Glomerular endothelial cell (primary cell): ENCODE data around the gene NARF. TPM values are rescaled to one million over a fixed set of nuclear protein-coding genes. Genes with fewer than 3 reads are reported as not detected.
"Not testable (repeated sequence)": the region's sequence is repeated elsewhere in the genome, so short reads cannot be mapped to it uniquely, and the experiment has no call there.

Experiments used
- DNase-seq: peaks from one replicate; pipeline ENCODE4 v3.0.0-alpha.2; 2011; ENCODE audit warnings: low read depth, low spot score; ENCODE audit errors: extremely low read depth
- total RNA-seq: library from RNA; depleted of rRNA; stranded (reverse); fragments of >200 nt; gene quantifications from 2 replicates; pipeline ENCODE4 v1.2.3, GENCODE V29; 2015

Gene NARF
- total RNA-seq, 1 donor from 2014 or later: 94.6 TPM

DNA sequence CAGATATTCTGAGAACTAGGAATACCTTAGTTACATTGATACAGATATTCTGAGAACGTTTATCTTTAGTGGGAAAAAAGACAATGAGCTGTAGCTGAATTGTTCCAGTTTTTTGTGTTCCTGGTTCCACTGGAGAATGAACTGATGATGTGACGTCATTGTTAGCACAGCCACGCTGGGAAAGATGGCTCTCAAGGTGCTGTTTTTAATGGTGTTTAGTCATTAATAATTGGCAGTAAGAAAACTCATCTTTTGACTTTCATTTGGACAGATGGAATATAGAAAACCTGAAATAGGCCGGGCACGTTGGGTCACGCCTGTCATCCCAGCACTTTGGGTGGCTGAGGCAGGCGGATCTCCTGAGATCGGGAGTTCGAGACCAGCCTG, 71.4 kb downstream of the NARF start:
- no peak for DNase-seq

DNA sequence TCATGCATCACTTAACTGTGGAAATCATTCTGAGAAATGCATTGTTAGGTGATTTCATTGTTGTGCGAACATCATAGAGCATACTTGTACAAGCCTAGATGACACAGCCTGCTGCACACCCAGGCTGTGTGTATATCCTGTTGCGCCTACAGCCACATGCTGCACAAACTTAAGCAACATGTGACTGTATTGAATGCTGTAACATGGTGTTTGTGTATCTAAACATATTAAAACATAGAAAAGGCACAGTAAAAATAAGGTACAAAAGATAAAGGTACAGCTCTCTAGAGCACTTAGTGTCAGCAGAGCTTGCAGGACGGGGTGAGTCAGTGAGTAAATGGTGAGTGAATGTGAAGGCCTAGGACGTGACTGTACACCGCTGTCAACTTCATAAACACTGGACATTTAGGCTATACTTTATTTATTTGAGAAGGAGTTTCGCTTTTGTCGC, 72.9 kb downstream of the NARF start:
- DNase-seq: no peak

DNA sequence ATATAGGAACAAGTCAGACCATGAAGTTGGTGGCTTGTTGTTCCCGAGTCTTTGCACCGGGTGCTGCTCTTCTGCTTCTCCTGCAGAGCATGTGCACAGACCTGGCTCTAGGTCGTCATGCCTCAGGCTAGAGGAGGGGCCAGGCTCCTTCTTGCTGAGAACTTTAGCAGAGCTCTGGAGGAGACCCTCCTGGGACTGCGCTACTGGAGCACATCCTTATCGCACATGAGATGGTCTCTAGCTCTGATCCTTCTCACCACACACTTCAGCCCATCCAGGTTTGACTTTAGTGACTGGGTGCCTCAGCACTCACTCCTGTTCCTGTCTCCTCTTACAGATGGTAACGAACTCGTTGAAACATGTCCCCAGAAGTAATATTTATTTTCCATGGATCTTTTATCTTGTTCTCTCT, 75.9 kb downstream of the NARF start:
- DNase-seq: no peak

- DNase-seq: no peak
Observed at GRCh38 chr17:82536512-82537201, 78.1 kb downstream of the NARF start.

- DNase-seq: not testable (repeated sequence)
Observed at GRCh38 chr17:82537228-82537627, 78.7 kb downstream of the NARF start.

DNA sequence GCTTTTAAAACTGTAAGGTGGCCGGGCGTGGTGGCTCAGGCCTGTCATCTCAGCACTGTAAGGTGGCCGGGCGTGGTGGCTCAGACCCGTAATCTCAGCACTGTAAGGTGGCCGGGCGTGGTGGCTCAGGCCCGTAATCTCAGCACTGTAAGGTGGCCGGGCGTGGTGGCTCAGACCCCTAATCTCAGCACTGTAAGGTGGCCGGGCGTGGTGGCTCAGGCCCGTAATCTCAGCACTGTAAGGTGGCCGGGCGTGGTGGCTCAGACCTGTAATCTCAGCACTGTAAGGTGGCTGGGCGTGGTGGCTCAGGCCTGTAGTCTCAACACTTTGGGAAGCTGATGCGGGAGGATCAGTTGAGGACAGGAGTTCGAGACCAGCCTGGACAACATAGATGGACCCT, 80.5 kb downstream of the NARF start:
- not testable (repeated sequence) for DNase-seq

Other genes with a start within 250 kb of the NARF start
- 10.2 and 23.8 TPM in 2 replicates for gene CCDC57, start 245.9 kb upstream of the NARF start, total RNA-seq
- gene SLC16A3, start 229.7 kb upstream of the NARF start, total RNA-seq: 151 and 170 TPM in 2 replicates
- gene CSNK1D, start 185.0 kb upstream of the NARF start, total RNA-seq: 84.6 and 88.0 TPM in 2 replicates
- not detected in 2 replicates for gene CD7, start 141.1 kb upstream of the NARF start, total RNA-seq
- gene SECTM1, start 125.0 kb upstream of the NARF start, total RNA-seq: 1.1 and 2.7 TPM in 2 replicates
- not detected in 2 replicates for gene TEX19, start 99.5 kb upstream of the NARF start, total RNA-seq
- not detected in 2 replicates for gene UTS2R, start 87.0 kb upstream of the NARF start, total RNA-seq
- gene HEXD, start 40.4 kb upstream of the NARF start, total RNA-seq: 18.8 and 31.1 TPM in 2 replicates
- 25.1 and 27.9 TPM in 2 replicates for gene OGFOD3, start 40.2 kb upstream of the NARF start, total RNA-seq
- 56.0 and 76.7 TPM in 2 replicates for gene CYBC1, start 8.0 kb upstream of the NARF start, total RNA-seq
- gene FOXK2, start 61.0 kb downstream of the NARF start, total RNA-seq: 55.0 and 56.8 TPM in 2 replicates
- gene WDR45B, start 189.7 kb downstream of the NARF start, total RNA-seq: 78.3 and 94.4 TPM in 2 replicates
- gene RAB40B, start 240.0 kb downstream of the NARF start, total RNA-seq: 6.7 and 11.4 TPM in 2 replicates